HG03460 (cell line): ENCODE results near the gene EFCAB11.
"Not testable (repeated sequence)": the region's sequence is repeated elsewhere in the genome, so short reads cannot be mapped to it uniquely, and the experiment has no call there.

Source experiments
- ATAC-seq: cut with Tn5 transposase; IDR thresholded peaks from one replicate; pipeline ENCODE4 v1.9.1; 2021; ENCODE audit not compliant: unreplicated experiment

EFCAB11 gene

DNA sequence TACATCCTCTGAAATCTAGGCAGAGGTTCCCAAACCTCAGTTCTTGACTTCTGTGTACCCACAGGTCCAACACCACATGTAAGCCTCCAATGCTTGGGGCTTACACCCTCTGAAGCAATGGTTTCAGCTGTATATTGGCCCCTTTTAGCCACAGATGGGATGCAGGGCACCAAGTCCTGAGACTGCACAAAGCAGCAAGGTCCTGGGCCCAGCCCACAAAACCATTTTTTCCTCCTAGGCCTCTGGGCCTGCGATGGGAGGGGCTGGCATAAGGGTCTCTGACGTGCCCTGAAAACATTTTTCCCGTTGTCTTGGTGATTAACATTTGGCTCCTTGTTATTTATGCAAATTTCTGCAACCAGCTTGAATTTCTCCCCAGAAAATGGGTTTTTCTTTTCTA, 80.4 kb downstream of the EFCAB11 start:
- not testable (repeated sequence) for ATAC-seq

DNA sequence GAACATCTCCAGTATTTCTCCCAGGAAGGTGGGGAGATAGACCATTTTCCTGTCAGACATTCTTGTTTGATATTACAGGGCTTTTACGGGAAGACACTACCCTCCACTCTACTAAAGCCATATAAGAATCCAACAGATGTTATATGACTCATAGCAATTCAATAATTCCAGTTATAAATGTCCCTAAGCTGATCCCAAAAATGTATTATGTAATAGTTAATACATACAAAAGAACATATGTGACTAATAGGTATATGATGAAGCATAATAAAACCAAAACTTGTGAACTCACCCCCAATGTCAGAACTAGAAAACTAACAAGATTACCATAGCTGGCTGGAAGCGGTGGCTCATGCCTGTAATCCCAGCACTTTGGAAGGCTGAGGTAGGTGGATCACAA, 84.2 kb downstream of the EFCAB11 start:
- no peak for ATAC-seq

DNA sequence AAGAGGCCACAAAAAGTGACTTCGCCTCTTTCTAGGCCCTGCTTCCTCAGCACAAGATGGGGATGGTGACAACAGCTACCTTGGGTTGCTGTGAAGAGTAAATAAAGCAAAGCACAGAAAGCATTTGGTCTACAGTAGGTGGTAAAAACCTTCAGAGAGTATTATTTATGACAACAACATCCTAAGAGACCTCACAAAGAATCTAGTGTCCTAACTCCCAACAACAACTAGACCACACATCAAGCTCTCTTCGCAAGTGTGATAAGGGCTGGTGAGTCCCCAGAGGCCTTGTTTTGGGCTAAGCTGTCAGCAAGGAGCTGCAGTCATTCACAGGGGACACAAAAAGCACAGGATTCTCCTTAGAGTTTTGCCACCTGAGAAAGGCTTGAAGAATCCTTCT, 84.9 kb downstream of the EFCAB11 start:
- no peak for ATAC-seq

DNA sequence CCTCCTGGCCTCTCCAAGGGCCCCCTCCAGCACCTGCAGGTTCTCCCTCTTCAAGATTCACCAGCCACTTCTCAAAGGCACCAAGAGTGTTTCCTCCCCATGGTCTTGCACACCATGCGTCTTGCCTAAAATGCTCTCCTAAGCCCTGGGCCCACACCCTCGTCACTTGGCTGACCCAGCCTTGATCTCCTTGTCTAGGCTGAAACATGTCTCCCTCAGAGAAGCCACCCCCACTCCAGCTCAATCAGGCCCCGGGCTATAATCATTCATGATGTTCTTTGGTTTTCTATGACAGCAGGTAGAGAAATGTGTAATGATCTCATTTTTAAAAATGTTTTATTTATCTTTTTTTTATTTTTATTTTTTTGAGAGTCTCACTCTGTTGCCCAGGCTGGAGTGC, 88.1 kb downstream of the EFCAB11 start:
- no peak for ATAC-seq

DNA sequence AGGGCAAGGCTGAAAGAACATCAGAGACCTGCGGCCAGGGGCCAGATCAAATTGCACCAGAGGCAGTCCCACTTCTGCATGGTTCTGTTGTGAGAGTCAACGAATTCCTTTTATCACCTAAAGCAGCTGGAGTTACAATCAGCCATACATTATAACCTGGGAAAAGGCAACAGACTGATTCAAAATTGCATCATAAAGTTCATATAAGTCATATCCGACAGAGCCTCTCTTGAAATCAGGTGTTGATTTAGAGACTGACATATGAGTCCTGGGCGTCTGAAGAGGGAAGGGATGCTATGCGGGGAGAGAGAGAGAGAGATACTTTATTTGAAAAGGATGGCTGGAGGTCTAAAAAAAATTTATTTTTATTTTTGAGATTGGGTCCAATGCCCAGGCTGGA, 89.4 kb downstream of the EFCAB11 start:
- no peak for ATAC-seq

DNA sequence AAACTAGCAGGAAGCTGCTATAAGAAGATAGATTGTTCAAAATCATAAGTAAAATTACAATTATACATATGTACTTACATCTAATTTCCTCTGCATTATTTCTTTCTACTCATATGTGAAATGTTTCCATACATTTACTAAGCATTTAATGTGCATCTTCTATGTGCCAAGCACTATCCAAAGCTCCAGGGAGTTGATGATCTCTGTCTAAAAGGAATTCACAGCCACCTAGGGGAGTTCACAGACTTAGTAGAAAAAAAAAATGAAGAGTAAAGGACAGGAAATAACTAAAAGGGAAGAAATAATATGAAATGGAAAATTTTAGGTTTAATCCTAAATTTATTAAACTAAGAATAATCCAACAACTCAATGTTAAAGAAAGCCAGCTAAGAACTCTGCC, 91.7 kb downstream of the EFCAB11 start:
- ATAC-seq, result no peak

DNA sequence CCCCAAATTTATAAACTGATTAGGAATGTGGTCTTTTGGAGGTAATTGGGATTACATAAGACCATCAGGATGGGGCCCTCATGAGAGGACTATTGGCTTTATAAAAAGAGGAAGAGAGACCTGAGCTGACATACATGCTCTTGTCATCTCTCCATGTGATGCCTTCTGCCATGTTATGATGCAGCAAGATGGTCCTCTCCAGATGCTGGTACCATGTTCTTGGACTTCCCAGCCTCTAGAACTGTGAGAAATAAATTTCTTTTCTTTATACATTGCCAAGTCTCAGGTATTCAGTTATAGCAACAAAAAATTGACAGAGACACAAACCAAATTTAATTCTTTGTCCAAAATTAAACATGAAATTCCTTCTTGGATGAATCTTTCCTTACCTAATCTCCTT, 92.9 kb downstream of the EFCAB11 start:
- no peak for ATAC-seq

DNA sequence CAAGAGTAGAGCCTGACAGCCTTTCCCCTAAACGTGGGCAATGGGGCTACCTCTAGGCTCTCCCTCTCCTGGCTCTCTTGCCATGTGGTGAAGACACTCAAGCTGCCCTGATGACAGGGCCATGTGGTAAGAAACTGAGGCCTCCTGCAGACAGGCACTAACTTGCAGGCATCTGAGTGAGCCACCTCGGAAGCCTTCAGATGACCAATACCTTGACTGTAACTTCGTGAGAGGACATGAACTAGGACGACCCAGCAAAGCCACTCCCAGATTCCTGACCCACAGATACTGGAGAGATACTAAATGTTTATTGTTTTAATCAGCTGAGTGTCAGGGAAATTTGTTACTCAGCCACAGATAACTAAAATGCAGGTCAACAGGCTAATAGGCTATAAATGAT, 96.4 kb downstream of the EFCAB11 start:
- no peak for ATAC-seq

DNA sequence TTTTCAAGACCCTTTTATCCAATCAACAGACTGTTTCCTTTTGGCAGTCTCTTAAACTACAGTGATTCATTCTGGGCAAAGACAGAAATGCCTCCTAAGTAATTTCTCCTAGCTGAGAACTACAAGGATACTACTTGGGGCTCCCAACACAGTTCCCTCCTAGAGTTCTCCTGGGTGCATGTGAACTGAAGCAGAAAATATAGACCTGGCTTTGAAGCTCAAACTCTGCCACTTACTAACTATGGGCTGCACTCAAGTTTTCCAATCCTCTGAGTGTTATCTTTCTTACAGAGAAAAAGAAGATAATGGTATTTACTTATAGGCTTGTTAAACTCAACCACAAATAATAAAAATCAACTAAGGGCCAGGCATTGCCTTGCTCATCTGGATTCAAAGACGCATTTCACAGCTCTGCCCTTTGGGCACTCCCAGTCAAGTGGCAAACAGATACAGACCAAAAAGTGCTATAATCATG, 97.6 kb downstream of the EFCAB11 start:
- no peak for ATAC-seq

DNA sequence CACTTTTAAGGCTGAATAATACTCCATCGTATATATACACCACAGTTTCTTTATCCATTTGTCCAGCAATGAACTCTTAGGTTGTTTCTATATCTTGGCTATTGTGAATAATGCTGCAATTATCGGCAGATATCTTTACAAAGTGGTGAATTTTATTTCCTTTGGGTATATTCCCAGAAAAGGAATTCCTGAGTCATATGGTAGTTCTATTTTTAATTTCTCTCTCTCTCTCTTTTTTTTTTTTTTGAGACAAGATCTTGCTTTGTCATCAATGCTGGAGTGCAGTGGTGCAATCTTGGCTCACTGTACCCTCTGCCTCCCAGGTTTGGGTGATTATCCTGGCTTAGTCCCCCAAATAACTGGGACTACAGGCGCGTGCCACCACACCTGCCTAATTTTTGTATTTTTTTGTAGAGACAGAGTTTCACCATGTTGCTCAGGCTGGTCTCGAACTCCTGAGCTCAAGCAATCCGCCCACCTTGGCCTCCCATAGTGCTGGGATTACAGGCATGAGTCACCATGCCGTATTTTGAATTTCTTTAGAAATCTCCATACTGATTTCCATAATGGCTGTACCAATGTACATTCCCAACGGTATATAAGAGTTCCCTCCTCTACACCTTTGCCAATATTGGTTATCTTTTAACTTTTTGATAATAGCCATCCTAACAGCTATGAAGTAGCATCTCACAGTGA, 98.4 kb downstream of the EFCAB11 start:
- no peak for ATAC-seq

DNA sequence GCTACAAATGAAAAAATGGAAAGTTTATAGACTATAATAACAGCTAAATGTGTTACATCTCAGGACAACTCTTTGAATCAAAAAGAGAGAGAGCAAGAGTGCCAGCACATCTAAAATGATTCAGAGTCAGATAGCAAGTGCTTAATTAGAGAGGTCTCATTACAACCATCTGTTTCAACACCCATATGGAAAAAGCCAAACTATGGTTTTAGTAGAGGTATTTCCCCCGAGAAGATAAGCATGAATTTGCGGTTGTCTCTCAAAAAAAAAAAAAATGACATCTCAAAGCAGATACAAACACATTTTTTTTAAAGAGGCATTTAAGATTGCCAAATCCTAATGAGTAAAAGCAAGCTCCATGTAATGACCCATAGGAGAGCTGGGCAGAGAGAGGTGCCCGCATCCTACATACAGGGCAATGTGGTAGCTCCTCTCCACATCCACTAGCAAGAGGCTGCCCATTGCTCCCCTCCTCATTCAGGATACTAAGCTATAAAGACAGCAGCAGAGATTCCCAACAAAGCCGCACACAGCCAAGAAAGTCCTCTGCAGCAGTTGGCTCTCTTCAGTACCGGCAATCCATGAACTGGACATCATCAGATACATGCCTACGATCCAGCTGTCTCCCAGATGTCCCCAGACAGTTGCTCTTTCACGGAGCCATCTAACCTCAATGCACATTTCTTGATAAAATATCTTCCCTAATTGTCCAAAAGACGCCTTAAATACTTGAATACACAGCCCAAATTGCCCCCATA, 100.4 kb downstream of the EFCAB11 start:
- no peak for ATAC-seq

DNA sequence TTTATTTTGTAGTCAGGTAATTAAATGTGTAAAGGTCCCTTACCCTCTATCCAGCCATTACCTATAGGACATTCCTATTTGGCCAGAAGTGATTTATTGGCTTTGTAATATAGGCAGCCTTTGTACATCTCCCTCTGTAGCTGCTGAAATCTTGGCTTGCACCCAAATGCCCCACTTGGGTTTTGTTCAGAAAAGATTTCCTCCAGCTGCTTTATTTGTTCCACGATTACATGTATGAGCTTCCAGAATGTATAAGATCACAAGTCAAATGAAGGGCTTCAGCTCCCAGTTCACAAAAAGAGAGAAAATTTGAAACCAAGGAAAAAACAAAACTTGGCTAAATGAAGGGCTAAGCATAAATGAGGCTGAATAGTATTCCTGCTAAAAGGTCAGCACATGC, 103.4 kb downstream of the EFCAB11 start:
- ATAC-seq, result no peak

DNA sequence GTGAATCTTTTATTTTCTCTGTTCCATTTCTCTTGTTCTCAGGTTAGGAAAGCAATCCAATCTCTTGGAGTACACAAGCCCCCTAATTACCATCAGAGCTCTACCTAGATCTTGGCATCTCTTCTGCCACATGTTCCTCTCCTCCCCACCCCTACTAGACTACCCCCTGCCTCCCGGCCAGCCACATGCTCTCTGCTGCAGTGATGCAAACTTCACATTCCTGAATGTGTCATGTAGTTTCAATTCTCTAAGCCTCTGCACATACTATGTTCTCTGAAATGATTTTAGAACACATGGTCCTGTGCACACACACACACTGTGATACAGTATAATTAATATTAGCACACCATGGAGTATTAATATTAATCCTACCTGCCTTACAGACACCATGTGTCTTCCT, 104.6 kb downstream of the EFCAB11 start:
- no peak for ATAC-seq

DNA sequence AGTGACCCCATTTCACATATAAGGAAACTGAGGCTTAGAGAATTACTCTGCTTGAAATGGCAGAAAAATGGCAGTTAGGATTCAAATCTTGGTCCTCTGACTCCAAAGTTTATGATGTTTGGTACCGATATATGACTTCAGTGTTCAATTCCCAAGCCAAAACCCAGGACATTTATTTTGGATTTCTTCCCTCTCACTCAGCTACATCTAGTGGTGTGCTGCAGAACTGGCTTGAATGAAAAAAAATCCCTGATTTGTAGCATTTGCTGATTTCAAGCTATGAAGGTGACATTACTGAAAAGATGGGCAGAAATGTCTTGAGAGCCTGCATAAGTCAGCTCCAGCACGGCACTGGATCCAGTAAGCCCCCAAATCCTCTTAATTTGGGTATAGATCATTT, 106.4 kb downstream of the EFCAB11 start:
- ATAC-seq, result no peak

DNA sequence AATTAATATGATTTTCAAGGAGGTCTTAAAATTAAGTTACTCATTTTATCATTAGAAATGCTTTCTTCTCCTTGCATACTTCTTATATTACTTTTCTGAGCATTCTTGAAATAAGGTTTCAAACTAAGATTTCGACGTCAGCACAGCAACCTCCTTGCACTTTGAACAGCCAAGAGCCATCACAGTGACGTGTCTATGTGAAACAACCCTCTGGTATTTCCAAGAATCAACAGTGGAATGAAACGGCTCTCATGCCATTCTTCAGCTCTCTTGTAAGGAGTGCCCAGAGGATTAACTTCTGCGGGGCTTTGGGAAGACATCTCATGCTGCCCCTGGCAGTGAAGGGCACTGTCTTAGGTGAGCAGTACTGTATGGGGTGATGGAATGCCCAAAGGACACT, 109.2 kb downstream of the EFCAB11 start:
- no peak for ATAC-seq

DNA sequence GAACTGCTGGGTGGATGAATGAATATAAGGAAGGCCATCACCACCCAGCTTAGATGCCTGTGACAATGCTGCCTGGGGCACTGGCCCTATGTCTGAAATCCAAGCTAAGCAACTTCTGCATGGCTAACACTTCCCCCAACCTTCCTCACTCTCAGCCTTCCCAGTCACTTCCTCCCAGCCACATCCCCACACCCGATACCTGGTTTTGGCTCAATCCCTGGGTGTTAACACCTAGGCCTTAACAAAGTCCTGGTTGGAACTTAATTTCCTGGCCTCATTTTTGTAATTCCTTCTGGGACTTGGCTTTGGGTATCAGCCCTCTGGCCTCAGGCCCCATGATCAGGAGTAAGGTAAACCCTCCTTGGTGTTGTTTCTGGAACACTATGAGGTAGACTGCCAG, 110.0 kb downstream of the EFCAB11 start:
- ATAC-seq, result no peak

DNA sequence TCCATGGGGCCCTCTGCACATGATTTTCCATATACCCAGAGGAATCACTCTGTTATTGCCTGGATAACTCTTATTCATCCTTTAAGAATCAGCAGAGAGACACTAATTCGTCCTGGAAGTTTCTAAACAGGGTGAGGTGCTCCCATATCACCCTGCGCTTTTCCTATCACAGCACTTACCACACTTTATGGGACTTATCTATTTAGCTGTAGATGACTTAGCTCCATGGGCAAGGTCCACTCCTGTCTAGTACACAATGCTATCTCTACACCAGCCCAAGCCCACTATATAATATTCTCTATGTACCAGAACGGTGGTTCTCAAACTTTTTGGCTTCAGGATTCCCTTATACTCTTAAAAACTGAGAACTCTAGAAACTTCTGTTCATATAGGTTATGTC, 111.7 kb downstream of the EFCAB11 start:
- ATAC-seq, result no peak

DNA sequence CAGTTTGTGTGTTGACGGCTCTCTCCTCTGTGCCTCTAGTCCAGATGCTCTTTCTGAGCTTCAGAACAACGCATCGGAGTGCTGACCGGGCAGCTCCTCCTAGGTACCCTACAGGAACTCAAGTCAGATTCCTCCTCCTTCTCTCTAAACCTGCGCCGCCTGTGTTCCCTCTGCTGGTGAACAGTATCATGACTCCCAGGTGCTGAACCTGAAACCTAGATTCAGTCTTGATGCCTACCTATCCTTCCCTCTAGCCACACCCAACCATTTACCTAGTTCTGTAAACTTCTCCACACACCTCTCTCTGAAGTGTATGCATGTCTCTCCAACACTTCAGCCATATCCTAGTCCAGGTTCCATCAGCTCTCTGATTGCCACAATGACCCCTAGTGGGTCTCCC, 112.7 kb downstream of the EFCAB11 start:
- ATAC-seq, result no peak

DNA sequence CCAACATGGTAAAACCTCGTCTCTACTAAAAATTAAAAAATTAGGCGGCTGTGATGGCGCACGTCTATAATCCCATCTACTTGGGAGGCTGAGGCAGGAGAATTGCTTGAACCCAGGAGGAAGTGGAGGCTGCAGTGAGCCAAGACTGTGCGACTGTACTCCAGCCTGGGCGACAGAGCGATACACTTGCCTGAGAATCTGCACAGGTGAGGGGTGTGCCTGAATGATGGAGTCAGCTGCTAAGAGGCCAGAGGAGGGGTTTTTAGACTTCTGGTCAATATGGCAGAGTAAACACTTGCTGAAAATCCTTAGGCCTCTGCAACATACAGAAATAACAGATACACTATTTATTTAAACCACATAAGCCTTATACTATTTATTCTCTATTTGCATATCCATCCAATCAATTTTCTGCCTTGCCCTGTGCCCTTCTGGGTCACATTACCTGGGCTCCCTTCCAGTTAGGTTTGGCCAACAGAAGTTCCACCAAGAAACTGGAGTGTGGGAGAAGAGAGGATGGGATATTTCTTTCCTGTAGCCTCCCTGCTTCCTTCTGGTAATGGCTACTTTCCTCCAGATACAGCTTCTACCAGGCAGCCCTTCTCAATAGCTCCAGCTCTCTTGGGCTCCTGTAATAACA, 117.6 kb downstream of the EFCAB11 start:
- no peak for ATAC-seq

DNA sequence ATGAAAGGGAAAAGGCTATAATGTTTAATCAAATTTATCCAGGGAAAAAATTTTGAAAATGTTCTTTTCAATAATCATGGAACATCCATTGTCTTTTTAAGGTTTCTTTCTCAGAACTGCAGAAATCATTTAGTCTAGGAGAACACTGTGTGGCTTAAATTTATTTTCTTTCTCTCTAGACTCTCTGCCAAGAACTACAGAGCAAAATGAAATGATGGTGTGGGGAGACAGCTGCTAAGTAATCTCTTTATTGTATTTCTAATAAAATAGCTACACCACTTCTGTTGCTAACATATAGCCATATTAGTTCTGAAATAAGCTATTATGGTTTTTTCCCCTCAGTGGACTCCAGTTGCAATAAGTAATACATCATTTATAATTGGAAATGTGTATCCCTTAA, 120.9 kb downstream of the EFCAB11 start:
- ATAC-seq, result no peak

DNA sequence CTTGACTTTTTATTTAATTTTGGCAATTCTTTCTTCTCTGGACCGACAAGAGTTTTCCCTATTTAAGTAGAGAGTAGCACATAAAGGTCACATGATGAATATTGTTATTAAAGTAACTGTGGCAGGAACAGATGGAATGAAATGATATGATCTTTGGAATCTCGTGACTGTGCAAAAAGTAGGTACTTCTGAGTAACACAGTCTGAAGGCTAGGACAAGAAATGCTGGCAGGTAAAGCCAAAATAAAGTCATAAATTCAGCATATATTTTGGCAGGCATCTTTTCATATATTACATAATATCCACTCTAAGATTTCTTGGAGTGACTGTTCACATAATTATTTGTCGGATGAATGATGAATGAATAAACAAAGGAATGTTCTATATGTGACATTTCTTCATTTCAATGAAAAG, 121.4 kb downstream of the EFCAB11 start:
- no peak for ATAC-seq

DNA sequence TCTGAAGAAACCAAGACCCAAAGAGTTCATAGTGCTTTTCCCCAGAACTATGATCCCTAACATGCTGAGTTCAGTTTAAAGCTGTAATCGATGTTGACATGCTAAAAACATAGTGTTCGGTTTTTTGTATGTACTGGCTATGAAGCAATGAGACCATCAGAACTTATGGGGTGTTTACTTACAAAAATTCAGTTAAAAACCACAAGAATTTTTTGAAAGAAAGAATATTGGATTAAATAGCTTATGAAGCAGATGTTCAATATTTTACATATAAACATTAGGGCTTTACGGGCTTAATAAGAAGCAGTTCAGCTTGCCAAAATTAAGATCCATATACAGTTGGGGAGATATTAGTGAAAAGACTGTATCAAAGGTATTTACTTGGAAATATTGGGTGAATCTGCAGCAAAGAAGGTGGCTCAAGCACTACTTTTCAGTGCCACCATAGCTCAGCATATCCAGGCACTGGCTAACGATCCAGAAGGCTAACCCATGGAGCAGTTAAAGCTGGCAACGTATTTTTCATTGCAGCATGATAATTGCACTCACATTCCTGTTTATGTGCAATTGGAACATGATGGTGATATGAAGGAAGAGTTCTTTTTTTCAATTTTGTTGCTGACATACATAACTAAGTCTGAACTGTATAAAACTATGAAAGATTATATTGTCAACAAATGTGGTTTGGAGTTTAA, 125.9 kb downstream of the EFCAB11 start:
- ATAC-seq, result no peak
